GM10248 (cell line): ENCODE data around the gene STPG3.

Experiments used
- CTCF ChIA-PET: fragments of 300-600 bp; sonication (Branson Sonifier 250); formaldehyde crosslinking; extraction: SDS; loops from one replicate; lab custom pipeline; 2021; ENCODE audit warnings: antibody characterized with exemption; lab: Yijun Ruan, JAX
- POLR2A ChIA-PET: fragments of 350-650 bp; sonication (Branson Sonifier 250); formaldehyde crosslinking; extraction: SDS; loops from one replicate; lab custom pipeline; 2020; ENCODE audit warnings: antibody characterized with exemption; lab: Yijun Ruan, JAX
- DNase-seq: peaks from one replicate; pipeline ENCODE4 v3.0.0; 2012; ENCODE audit errors: extremely low spot score
- CTCF ChIP-seq: IDR thresholded peaks from 2 replicates; pipeline ENCODE4 v1.5.1; 2012; ENCODE audit warnings: mild to moderate bottlenecking, low read depth; ENCODE audit errors: extremely low read depth, missing control alignments, control extremely low read depth

Gene STPG3

GRCh38 chr9:137269231-137269772 lies 18.2 kb downstream of the STPG3 start:
- no peak for TF ChIP-seq CTCF
- ChIA-PET CTCF (interaction anchor here (0.9 to 1.1 kb wide), 2 partner anchors 8 to 10 kb away, joined by 3 to 4 read pairs; partner anchors contain the start of gene TOR4A), POLR2A (interaction anchor here (1.1 kb wide), 1 partner anchor 28 kb away, joined by 6 read pairs; the partner anchor contains the start of gene TUBB4B)
- no peak for DNase-seq

- DNase-seq: no peak
- TF ChIP-seq CTCF: no peak
- ChIA-PET CTCF (interaction anchor here (0.9 to 1.6 kb wide), 2 partner anchors 16 to 31 kb away, joined by 3 to 5 read pairs; partner anchors contain the start of gene NRARP), POLR2A (no interaction called here)
Observed at GRCh38 chr9:137270929-137271695, 20.0 kb downstream of the STPG3 start.

- ChIA-PET POLR2A (no interaction called here), CTCF (interaction anchor here (1.5 to 1.6 kb wide), 2 partner anchors 11 to 15 kb away, joined by 5 to 7 read pairs; no protein-coding TSS in a partner anchor)
- DNase-seq: no peak
- TF ChIP-seq CTCF: no peak
Observed at GRCh38 chr9:137271696-137272076, 20.6 kb downstream of the STPG3 start.

GRCh38 chr9:137272241-137273094 lies 21.4 kb downstream of the STPG3 start:
- no peak for DNase-seq
- POLR2A ChIA-PET: no interaction called here
- no peak for TF ChIP-seq CTCF
- CTCF ChIA-PET: interaction anchor here (1.5 to 1.6 kb wide), 2 partner anchors 12 to 14 kb away, joined by 5 to 7 read pairs; no protein-coding TSS in a partner anchor

GRCh38 chr9:137273095-137273490 lies 22.0 kb downstream of the STPG3 start:
- CTCF ChIA-PET: interaction anchor here (1.5 kb wide), 2 partner anchors 13 to 141 kb away, joined by 3 to 7 read pairs; no protein-coding TSS in a partner anchor
- no peak for DNase-seq
- POLR2A ChIA-PET: no interaction called here
- no peak for TF ChIP-seq CTCF

GRCh38 chr9:137273611-137274320 lies 22.7 kb downstream of the STPG3 start:
- ChIA-PET CTCF (interaction anchor here (1.1 to 1.8 kb wide), 6 partner anchors 12 to 172 kb away, joined by 3 to 5 read pairs (median 4); no protein-coding TSS in a partner anchor), POLR2A (interaction anchor here (1.1 to 1.3 kb wide), 3 partner anchors 29 to 33 kb away, joined by 3 to 4 read pairs (median 4); partner anchors contain the start of gene TUBB4B)
- TF ChIP-seq CTCF: no peak
- DNase-seq: no peak
